HepG2 (cell line): ENCODE data around the gene SHISA4.

Experiments used
- FIP1L1 ChIP-seq: fragments of 200-400 bp; formaldehyde crosslinking; IDR thresholded peaks from 2 replicates; pipeline ENCODE4 v1.6.1; 2018; ENCODE audit warnings: low read depth, mild to moderate bottlenecking, low read length, moderate library complexity, borderline replicate concordance; ENCODE audit not compliant: insufficient read depth
- POLR2AphosphoS5 ChIP-seq: IDR thresholded peaks from 2 replicates; pipeline ENCODE4 v1.6.1; 2012; ENCODE audit warnings: low read depth, low read length
- SP1 ChIP-seq, 2 experiments: fragments of 450-650 bp in 1 of 2; sonication (generic) in 1 of 2; formaldehyde crosslinking in 1 of 2; IDR thresholded peaks; 2 replicates each; pipeline versions ENCODE4 v1.4.0 to v1.6.1; 2016 to 2020; ENCODE audit warnings: missing genetic modification reagents in 1 of 2
- TRIM24 ChIP-seq: sonication (generic); formaldehyde crosslinking; IDR thresholded peaks from 2 replicates; pipeline ENCODE4 v1.8.0; 2022; ENCODE audit warnings: mild to moderate bottlenecking, missing genetic modification reagents
- XBP1 ChIP-seq: sonication (generic); formaldehyde crosslinking; IDR thresholded peaks from 2 replicates; pipeline ENCODE4 v1.5.0; 2020; ENCODE audit warnings: missing genetic modification reagents

DNA sequence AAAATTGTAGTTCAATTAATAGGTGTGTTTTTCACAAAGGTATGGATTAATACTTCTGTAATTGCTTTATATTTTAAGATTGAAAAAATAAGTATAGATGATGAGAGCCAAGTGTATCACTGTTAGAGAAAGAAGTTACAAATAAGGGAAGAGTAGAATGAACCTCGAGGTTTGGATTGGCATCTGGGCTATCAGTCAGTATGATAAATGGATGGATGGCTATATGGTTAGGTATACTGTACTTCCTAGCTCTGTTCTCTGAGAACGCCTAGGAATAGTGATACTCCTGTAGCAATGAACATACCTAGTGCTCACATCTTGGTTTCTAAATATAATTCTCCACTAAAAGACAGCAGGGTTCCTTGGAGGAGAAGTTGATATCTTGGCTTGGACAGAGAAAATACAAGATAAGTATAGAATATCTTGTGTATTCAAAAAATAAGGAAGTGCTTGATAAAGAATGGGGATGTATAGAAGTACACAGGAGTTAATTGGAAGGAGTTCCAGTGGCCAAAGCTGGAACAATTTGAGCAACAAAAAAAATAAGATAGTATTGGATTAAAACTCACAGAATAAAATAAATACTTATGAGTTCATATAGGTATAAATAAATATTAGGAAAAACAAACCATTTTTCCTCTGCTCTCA lies 47.3 kb upstream of the SHISA4 start:
- no peak for TF ChIP-seq XBP1
- no peak for TF ChIP-seq SP1 (IDR thresholded peaks at IDR 0.05)
- no peak for TF ChIP-seq SP1 (CRISPR knock-in tag; IDR thresholded peaks at IDR 0.05)
- no peak for TF ChIP-seq FIP1L1
- TF ChIP-seq TRIM24 (CRISPR knock-in tag): no peak
- TF ChIP-seq POLR2AphosphoS5: no peak
